ENCODE measurements around the gene MORF4L1.

GRCh38 chr15:78944202-78944625, 71.5 kb downstream of the MORF4L1 start:
- TF ChIP-seq POLR2A (IDR thresholded peaks at IDR 0.05) (no peak), CTCF (IDR thresholded peaks at IDR 0.05) (no peak), POLR2AphosphoS5 (IDR thresholded peaks at IDR 0.05) (no peak)

All from prostate gland (tissue), 2 donors.